ENCODE results near the gene QTRT2. TPM values are rescaled to one million over a fixed set of nuclear protein-coding genes. Genes with fewer than 3 reads are reported as not detected.

Gene QTRT2
- total RNA-seq, 1 experiment from 2014 or later, result 38.0 TPM

- CTCF ChIA-PET, result no interaction called here
Measured at GRCh38 chr3:114022145-114022802, 34.3 kb upstream of the QTRT2 start.

GRCh38 chr3:114025451-114025850 is 31.1 kb upstream of the QTRT2 start:
- BruUV-seq (replicated peaks), result no TSS peak
- Histone ChIP-seq H3K4me1 (ENCODE audit: insufficient read depth, low read length) (no peaks in the 10 kb centered on the region), H3K4me3 (ENCODE audit: low read length) (no peak overlapping the region), H3K9ac (ENCODE audit: low read length) (no peak overlapping the region), H3K9me3 (ENCODE audit: low read length) (no peaks in the 10 kb centered on the region), H3F3A (ENCODE audit: low read length, unreplicated experiment) (no peaks in the 10 kb centered on the region), H2AFZ (ENCODE audit: low read length) (no peak overlapping the region), H3K79me2 (ENCODE audit: low read length) (no peaks in the 10 kb centered on the region), H3K9me2 (replicated peaks; ENCODE audit: low read length) (no peaks in the 10 kb centered on the region), H3K4me2 (ENCODE audit: low read length) (no peak overlapping the region), H4K20me1 (ENCODE audit: low read length) (no peaks in the 10 kb centered on the region), H3K27me3 (ENCODE audit: low read length) (no peaks in the 10 kb centered on the region), H3K36me3 (ENCODE audit: low read depth, low read length) (no peaks in the 10 kb centered on the region), H3K27ac (ENCODE audit: low read length) (no peak overlapping the region)
- intact Hi-C loops (cut with micrococcal nuclease), result no loop called here
- TF ChIP-seq EZH2 (IDR thresholded peaks at IDR 0.05; ENCODE audit: low read length, unreplicated experiment) (no peak), EZH2phosphoT487 (IDR thresholded peaks at IDR 0.05; ENCODE audit: borderline replicate concordance, low read length) (no peak)
- TF ChIP-seq, protein P1, sequence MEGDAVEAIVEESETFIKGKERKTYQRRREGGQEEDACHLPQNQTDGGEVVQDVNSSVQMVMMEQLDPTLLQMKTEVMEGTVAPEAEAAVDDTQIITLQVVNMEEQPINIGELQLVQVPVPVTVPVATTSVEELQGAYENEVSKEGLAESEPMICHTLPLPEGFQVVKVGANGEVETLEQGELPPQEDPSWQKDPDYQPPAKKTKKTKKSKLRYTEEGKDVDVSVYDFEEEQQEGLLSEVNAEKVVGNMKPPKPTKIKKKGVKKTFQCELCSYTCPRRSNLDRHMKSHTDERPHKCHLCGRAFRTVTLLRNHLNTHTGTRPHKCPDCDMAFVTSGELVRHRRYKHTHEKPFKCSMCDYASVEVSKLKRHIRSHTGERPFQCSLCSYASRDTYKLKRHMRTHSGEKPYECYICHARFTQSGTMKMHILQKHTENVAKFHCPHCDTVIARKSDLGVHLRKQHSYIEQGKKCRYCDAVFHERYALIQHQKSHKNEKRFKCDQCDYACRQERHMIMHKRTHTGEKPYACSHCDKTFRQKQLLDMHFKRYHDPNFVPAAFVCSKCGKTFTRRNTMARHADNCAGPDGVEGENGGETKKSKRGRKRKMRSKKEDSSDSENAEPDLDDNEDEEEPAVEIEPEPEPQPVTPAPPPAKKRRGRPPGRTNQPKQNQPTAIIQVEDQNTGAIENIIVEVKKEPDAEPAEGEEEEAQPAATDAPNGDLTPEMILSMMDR (conservative IDR thresholded peaks at IDR 0.05; ENCODE audit: low read depth, low read length), result no peak
- CTCF ChIA-PET, result no interaction called here
- POLR2A ChIA-PET (ENCODE audit: unreplicated experiment), result no interaction called here
- DNase-seq (no peak), ATAC-seq (no peak)

More at GRCh38 chr3:114022145-114022802, 34.3 kb upstream of the QTRT2 start:
- no peaks in the 10 kb centered on the region for H3F3A ChIP-seq (ENCODE audit: low read length, unreplicated experiment)
- ATAC-seq, result no peak
- no peaks in the 10 kb centered on the region for H4K20me1 ChIP-seq (ENCODE audit: low read length)
- no peak overlapping the region for H2AFZ ChIP-seq (ENCODE audit: low read length)
- POLR2A ChIA-PET (ENCODE audit: unreplicated experiment), result no interaction called here
- no peaks in the 10 kb centered on the region for H3K9me2 ChIP-seq (replicated peaks; ENCODE audit: low read length)
- no peaks in the 10 kb centered on the region for H3K4me1 ChIP-seq (ENCODE audit: insufficient read depth, low read length)
- intact Hi-C loops (cut with micrococcal nuclease), result no loop called here
- no peak overlapping the region for H3K4me2 ChIP-seq (ENCODE audit: low read length)
- TF ChIP-seq, protein P1 (conservative IDR thresholded peaks at IDR 0.05; ENCODE audit: low read depth, low read length), result no peak
- TF ChIP-seq EZH2phosphoT487 (IDR thresholded peaks at IDR 0.05; ENCODE audit: borderline replicate concordance, low read length) (no peak), EZH2 (IDR thresholded peaks at IDR 0.05; ENCODE audit: low read length, unreplicated experiment) (no peak)
- H3K4me3 ChIP-seq (ENCODE audit: low read length), result no peak overlapping the region
- H3K79me2 ChIP-seq (ENCODE audit: low read length), result no peaks in the 10 kb centered on the region
- no peak for DNase-seq
- no peaks in the 10 kb centered on the region for H3K27me3 ChIP-seq (ENCODE audit: low read length)
- H3K9me3 ChIP-seq (ENCODE audit: low read length), result no peaks in the 10 kb centered on the region
- BruUV-seq (replicated peaks), result no TSS peak
- no peak overlapping the region for H3K27ac ChIP-seq (ENCODE audit: low read length)
- H3K9ac ChIP-seq (ENCODE audit: low read length), result no peak overlapping the region
- H3K36me3 ChIP-seq (ENCODE audit: low read depth, low read length), result no peaks in the 10 kb centered on the region

DNA sequence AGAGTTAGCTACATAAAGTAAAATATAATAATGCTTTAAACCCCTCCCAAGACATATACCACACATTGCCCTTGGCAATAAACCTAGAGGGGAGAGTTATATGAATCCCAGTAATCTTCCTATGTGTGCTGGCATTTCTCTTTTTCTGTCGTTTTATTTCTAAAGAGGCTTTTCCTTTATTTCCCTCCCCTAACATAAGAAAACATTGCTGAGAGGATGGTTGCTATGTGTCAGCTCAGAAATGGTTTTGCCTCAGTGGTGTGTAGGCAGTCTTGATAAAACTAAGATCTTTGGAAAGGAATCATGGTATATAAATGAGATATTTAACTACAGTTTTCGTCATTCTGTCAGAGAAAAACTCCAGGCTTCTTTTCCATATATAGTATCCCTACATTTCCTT is 30.2 kb upstream of the QTRT2 start:
- Histone ChIP-seq H3K36me3 (ENCODE audit: low read depth, low read length) (no peaks in the 10 kb centered on the region), H3K27me3 (ENCODE audit: low read length) (no peaks in the 10 kb centered on the region), H3K9me3 (ENCODE audit: low read length) (no peaks in the 10 kb centered on the region), H3K4me3 (ENCODE audit: low read length) (no peak overlapping the region), H3K4me1 (ENCODE audit: insufficient read depth, low read length) (no peaks in the 10 kb centered on the region), H3K9ac (ENCODE audit: low read length) (no peak overlapping the region), H3K27ac (ENCODE audit: low read length) (no peak overlapping the region), H3F3A (ENCODE audit: low read length, unreplicated experiment) (no peaks in the 10 kb centered on the region), H3K9me2 (replicated peaks; ENCODE audit: low read length) (no peaks in the 10 kb centered on the region), H2AFZ (ENCODE audit: low read length) (no peak overlapping the region), H4K20me1 (ENCODE audit: low read length) (no peaks in the 10 kb centered on the region), H3K79me2 (ENCODE audit: low read length) (no peaks in the 10 kb centered on the region), H3K4me2 (ENCODE audit: low read length) (no peak overlapping the region)
- TF ChIP-seq EZH2 (IDR thresholded peaks at IDR 0.05; ENCODE audit: low read length, unreplicated experiment) (no peak), EZH2phosphoT487 (IDR thresholded peaks at IDR 0.05; ENCODE audit: borderline replicate concordance, low read length) (no peak)
- TF ChIP-seq, protein P1 (conservative IDR thresholded peaks at IDR 0.05; ENCODE audit: low read depth, low read length), result no peak
- CTCF ChIA-PET, result no interaction called here
- no peak for ATAC-seq
- no TSS peak for BruUV-seq (replicated peaks)
- no peak for DNase-seq
- intact Hi-C loops (cut with micrococcal nuclease), result no loop called here
- POLR2A ChIA-PET (ENCODE audit: unreplicated experiment), result no interaction called here
